SU-DHL-6 (cell line): Measurements from ENCODE around the gene IRX2.

Source experiments
- CTCF ChIP-seq: fragments of 200-600 bp; sonication (generic); IDR thresholded peaks from one replicate; pipeline ENCODE4 v1.5.1; 2017; ENCODE audit warnings: antibody characterized with exemption, mild to moderate bottlenecking, low read length, moderate library complexity; ENCODE audit not compliant: insufficient read depth, poor library complexity, severe bottlenecking
- EZH2phosphoT487 ChIP-seq: fragments of 200-600 bp; sonication (generic), shearing (Covaris generic); conservative IDR thresholded peaks from 2 replicates; pipeline ENCODE4 v1.6.1; 2018; ENCODE audit warnings: mild to moderate bottlenecking, antibody characterized with exemption, low read length, moderate library complexity, mixed read lengths

GRCh38 chr5:2718115-2718514 is 33.4 kb downstream of the IRX2 start:
- no peak for TF ChIP-seq CTCF
- no peak for TF ChIP-seq EZH2phosphoT487
